HEK293 (cell line): Measurements from ENCODE around the gene CYP2D6.

Experiments
- CTCF ChIA-PET: fragments of 350-600 bp; formaldehyde crosslinking; extraction: SDS; loops from one replicate; lab custom pipeline; 2021; ENCODE audit warnings: antibody characterized with exemption; lab: Yijun Ruan, JAX
- POLR2A ChIA-PET: fragments of 300-600 bp; formaldehyde crosslinking; extraction: SDS; loops from one replicate; lab custom pipeline; 2020; ENCODE audit warnings: antibody characterized with exemption, inconsistent platforms; lab: Yijun Ruan, JAX
- H3K27ac ChIP-seq: fragments of 200-500 bp; sonication (Bioruptor generic); 2 replicates; pipeline ENCODE4 v1.5.1; 2014; ENCODE audit warnings: low read depth, low read length, control low read depth, inconsistent platforms; ENCODE audit errors: extremely low read depth
- H3K36me3 ChIP-seq, 2 experiments: fragments of 200-500 bp in 1 of 2; sonication (Bioruptor generic) in 1 of 2; 1 replicate in 1 of 2; 2 replicates in 1 of 2; pipeline ENCODE4 v1.5.1; 2014 to 2017; ENCODE audit warnings: inconsistent platforms in 2 of 2, low read length in 2 of 2; ENCODE audit not compliant: control insufficient read depth in 2 of 2, insufficient read depth in 1 of 2
- H3K4me1 ChIP-seq: fragments of 200-500 bp; sonication (Bioruptor generic); 2 replicates; pipeline ENCODE4 v1.5.1; 2014; ENCODE audit warnings: mild to moderate bottlenecking, low read length, inconsistent platforms; ENCODE audit not compliant: control insufficient read depth, insufficient read depth
- H3K4me3 ChIP-seq: 2 replicates; pipeline ENCODE4 v1.5.1; 2011; ENCODE audit warnings: low read depth, mild to moderate bottlenecking, control low read depth, low read length, moderate library complexity
- H3K9me3 ChIP-seq: fragments of 200-500 bp; sonication (Bioruptor generic); 2 replicates; pipeline ENCODE4 v1.5.1; 2014; ENCODE audit warnings: low read depth, low read length, inconsistent platforms; ENCODE audit not compliant: control insufficient read depth, insufficient read depth
- KLF16 ChIP-seq: fragments of 450-650 bp; formaldehyde crosslinking; IDR thresholded peaks from 2 replicates; pipeline ENCODE4 v1.5.1; 2017; ENCODE audit warnings: missing biosample characterization, missing genetic modification characterization
- KLF8 ChIP-seq: fragments of 450-650 bp; formaldehyde crosslinking; IDR thresholded peaks from 2 replicates; pipeline ENCODE4 v1.5.1; 2016; ENCODE audit warnings: missing biosample characterization, missing genetic modification characterization
- ZBTB1 ChIP-seq: fragments of 450-650 bp; formaldehyde crosslinking; IDR thresholded peaks from 2 replicates; pipeline ENCODE4 v1.5.1; 2016; ENCODE audit warnings: missing biosample characterization, missing genetic modification characterization
- ZEB2 ChIP-seq: fragments of 450-650 bp; formaldehyde crosslinking; IDR thresholded peaks from 2 replicates; pipeline ENCODE4 v1.5.1; 2016; ENCODE audit warnings: missing biosample characterization, missing genetic modification characterization
- ZNF121 ChIP-seq: fragments of 450-650 bp; formaldehyde crosslinking; IDR thresholded peaks from 2 replicates; pipeline ENCODE4 v1.5.1; 2016; ENCODE audit warnings: missing biosample characterization, missing genetic modification characterization
- ZNF132 ChIP-seq: fragments of 450-650 bp; formaldehyde crosslinking; IDR thresholded peaks from 2 replicates; pipeline ENCODE4 v1.5.1; 2017; ENCODE audit warnings: missing biosample characterization, missing genetic modification characterization, borderline replicate concordance
- ZNF133 ChIP-seq: fragments of 450-650 bp; formaldehyde crosslinking; IDR thresholded peaks from 2 replicates; pipeline ENCODE4 v1.5.1; 2016; ENCODE audit warnings: missing biosample characterization, missing genetic modification characterization
- ZNF169 ChIP-seq: fragments of 450-650 bp; formaldehyde crosslinking; IDR thresholded peaks from 2 replicates; pipeline ENCODE4 v1.5.1; 2016; ENCODE audit warnings: missing biosample characterization, missing genetic modification characterization
- ZNF274 ChIP-seq, 2 experiments: fragments of 200-500 bp in 1 of 2; fragments of 450-650 bp in 1 of 2; sonication (Bioruptor generic) in 1 of 2; formaldehyde crosslinking in 1 of 2; IDR thresholded peaks; 2 replicates each; pipeline versions ENCODE4 v1.5.1 to v1.6.1; 2014 to 2016; ENCODE audit warnings: borderline replicate concordance in 1 of 2, inconsistent platforms in 1 of 2, low read length in 1 of 2, missing biosample characterization in 1 of 2, missing genetic modification characterization in 1 of 2
- ZNF292 ChIP-seq: fragments of 450-650 bp; formaldehyde crosslinking; IDR thresholded peaks from 2 replicates; pipeline ENCODE4 v1.5.1; 2016; ENCODE audit warnings: low read depth, missing biosample characterization, missing genetic modification characterization, borderline replicate concordance
- ZNF514 ChIP-seq: fragments of 450-650 bp; formaldehyde crosslinking; IDR thresholded peaks from 2 replicates; pipeline ENCODE4 v1.5.1; 2016; ENCODE audit warnings: missing biosample characterization, missing genetic modification characterization
- ZNF521 ChIP-seq: fragments of 450-650 bp; formaldehyde crosslinking; IDR thresholded peaks from 2 replicates; pipeline ENCODE4 v1.5.1; 2017; ENCODE audit warnings: missing biosample characterization, mild to moderate bottlenecking, missing genetic modification characterization
- ZNF555 ChIP-seq: fragments of 450-650 bp; formaldehyde crosslinking; conservative IDR thresholded peaks from 2 replicates; pipeline ENCODE4 v1.5.1; 2017; ENCODE audit warnings: missing biosample characterization, mild to moderate bottlenecking, missing genetic modification characterization, inconsistent platforms
- ZNF626 ChIP-seq: fragments of 450-650 bp; sonication (Bioruptor Pico); formaldehyde crosslinking; IDR thresholded peaks from 2 replicates; pipeline ENCODE4 v1.5.1; 2018; ENCODE audit warnings: missing biosample characterization, missing genetic modification characterization, inconsistent platforms
- ZNF768 ChIP-seq: fragments of 450-650 bp; formaldehyde crosslinking; IDR thresholded peaks from 2 replicates; pipeline ENCODE4 v1.5.1; 2018; ENCODE audit warnings: missing biosample characterization, mild to moderate bottlenecking, missing genetic modification characterization
- TF ChIP-seq, protein P1 (sequence below): fragments of 450-650 bp; IDR thresholded peaks from 2 replicates; pipeline ENCODE4 v1.5.1; 2018; ENCODE audit warnings: missing biosample characterization, missing genetic modification characterization
- TF ChIP-seq, protein P2 (sequence below): fragments of 450-650 bp; formaldehyde crosslinking; IDR thresholded peaks from 2 replicates; pipeline ENCODE4 v1.5.1; 2016; ENCODE audit warnings: missing biosample characterization, missing genetic modification characterization
- TF ChIP-seq, protein P3 (sequence below): fragments of 450-650 bp; formaldehyde crosslinking; IDR thresholded peaks from 2 replicates; pipeline ENCODE4 v1.5.1; 2016; ENCODE audit warnings: missing biosample characterization, missing genetic modification characterization
- TF ChIP-seq, protein P4 (sequence below): fragments of 450-650 bp; formaldehyde crosslinking; IDR thresholded peaks from 2 replicates; pipeline ENCODE4; 2016; ENCODE audit warnings: missing biosample characterization, missing genetic modification characterization
- TF ChIP-seq, protein P5 (sequence below): fragments of 450-650 bp; formaldehyde crosslinking; IDR thresholded peaks from 2 replicates; pipeline ENCODE4 v1.5.1; 2016; ENCODE audit warnings: missing biosample characterization, missing genetic modification characterization
- TF ChIP-seq, protein P6 (sequence below): fragments of 450-650 bp; formaldehyde crosslinking; IDR thresholded peaks from 2 replicates; pipeline ENCODE4 v1.5.1; 2016; ENCODE audit warnings: missing biosample characterization, missing genetic modification characterization
- TF ChIP-seq, protein P7 (sequence below): fragments of 450-650 bp; formaldehyde crosslinking; IDR thresholded peaks from 2 replicates; pipeline ENCODE4 v1.5.1; 2016; ENCODE audit warnings: missing biosample characterization, missing genetic modification characterization

The CYP2D6 gene

DNA sequence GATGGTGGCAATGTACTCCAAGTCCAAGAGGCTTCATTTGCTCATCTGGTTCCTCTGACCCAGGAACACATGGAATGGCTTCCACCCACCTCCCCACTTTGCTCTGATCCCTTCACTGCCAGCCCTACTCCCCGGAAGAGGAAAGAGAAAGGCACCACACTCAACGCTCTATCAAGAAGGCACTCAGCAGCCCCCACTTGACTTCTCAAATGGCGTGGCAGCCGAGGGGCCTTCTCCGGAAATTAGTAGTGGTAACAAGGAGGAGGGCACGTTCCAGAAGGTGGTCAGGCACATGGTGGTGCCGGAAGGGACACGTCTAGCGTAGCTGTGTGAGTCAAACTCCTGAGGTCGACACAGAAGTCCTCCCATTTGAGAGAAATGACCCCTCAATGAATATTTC, 36.5 kb upstream of the CYP2D6 start:
- H3K4me3 ChIP-seq, result no peak overlapping the region
- no peak overlapping the region for H3K27ac ChIP-seq
- no peak for TF ChIP-seq ZNF169 (tag by site-specific recombination)
- TF ChIP-seq, protein P1, sequence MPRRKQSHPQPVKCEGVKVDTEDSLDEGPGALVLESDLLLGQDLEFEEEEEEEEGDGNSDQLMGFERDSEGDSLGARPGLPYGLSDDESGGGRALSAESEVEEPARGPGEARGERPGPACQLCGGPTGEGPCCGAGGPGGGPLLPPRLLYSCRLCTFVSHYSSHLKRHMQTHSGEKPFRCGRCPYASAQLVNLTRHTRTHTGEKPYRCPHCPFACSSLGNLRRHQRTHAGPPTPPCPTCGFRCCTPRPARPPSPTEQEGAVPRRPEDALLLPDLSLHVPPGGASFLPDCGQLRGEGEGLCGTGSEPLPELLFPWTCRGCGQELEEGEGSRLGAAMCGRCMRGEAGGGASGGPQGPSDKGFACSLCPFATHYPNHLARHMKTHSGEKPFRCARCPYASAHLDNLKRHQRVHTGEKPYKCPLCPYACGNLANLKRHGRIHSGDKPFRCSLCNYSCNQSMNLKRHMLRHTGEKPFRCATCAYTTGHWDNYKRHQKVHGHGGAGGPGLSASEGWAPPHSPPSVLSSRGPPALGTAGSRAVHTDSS (tag by site-specific recombination), result no peak
- TF ChIP-seq, protein P2, sequence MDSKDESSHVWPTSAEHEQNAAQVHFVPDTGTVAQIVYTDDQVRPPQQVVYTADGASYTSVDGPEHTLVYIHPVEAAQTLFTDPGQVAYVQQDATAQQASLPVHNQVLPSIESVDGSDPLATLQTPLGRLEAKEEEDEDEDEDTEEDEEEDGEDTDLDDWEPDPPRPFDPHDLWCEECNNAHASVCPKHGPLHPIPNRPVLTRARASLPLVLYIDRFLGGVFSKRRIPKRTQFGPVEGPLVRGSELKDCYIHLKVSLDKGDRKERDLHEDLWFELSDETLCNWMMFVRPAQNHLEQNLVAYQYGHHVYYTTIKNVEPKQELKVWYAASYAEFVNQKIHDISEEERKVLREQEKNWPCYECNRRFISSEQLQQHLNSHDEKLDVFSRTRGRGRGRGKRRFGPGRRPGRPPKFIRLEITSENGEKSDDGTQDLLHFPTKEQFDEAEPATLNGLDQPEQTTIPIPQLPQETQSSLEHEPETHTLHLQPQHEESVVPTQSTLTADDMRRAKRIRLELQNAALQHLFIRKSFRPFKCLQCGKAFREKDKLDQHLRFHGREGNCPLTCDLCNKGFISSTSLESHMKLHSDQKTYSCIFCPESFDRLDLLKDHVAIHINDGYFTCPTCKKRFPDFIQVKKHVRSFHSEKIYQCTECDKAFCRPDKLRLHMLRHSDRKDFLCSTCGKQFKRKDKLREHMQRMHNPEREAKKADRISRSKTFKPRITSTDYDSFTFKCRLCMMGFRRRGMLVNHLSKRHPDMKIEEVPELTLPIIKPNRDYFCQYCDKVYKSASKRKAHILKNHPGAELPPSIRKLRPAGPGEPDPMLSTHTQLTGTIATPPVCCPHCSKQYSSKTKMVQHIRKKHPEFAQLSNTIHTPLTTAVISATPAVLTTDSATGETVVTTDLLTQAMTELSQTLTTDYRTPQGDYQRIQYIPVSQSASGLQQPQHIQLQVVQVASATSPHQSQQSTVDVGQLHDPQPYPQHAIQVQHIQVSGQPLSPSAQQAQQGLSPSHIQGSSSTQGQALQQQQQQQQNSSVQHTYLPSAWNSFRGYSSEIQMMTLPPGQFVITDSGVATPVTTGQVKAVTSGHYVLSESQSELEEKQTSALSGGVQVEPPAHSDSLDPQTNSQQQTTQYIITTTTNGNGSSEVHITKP, result no peak
- TF ChIP-seq ZNF514 (tag by site-specific recombination), result no peak
- TF ChIP-seq, protein P3, sequence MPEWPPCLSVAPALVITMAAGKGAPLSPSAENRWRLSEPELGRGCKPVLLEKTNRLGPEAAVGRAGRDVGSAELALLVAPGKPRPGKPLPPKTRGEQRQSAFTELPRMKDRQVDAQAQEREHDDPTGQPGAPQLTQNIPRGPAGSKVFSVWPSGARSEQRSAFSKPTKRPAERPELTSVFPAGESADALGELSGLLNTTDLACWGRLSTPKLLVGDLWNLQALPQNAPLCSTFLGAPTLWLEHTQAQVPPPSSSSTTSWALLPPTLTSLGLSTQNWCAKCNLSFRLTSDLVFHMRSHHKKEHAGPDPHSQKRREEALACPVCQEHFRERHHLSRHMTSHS (tag by site-specific recombination), result no peak
- TF ChIP-seq ZNF555 (tag by site-specific recombination), result no peak
- TF ChIP-seq, all 188 proteins: peak for 0
- ChIA-PET POLR2A (no interaction called here), CTCF (interaction anchor here (0.7 to 1.9 kb wide), 5 partner anchors 192 to 277 kb away, joined by 3 to 8 read pairs (median 3); no protein-coding TSS in a partner anchor)
- Histone ChIP-seq H3K36me3 (peaks cover 4 to 63% of the 10 kb centered on the region in 2 experiments; a peak in 2 of 3 replicates), H3K4me1 (peaks cover 4% of the 10 kb centered on the region), H3K9me3 (no peaks in the 10 kb centered on the region)

DNA sequence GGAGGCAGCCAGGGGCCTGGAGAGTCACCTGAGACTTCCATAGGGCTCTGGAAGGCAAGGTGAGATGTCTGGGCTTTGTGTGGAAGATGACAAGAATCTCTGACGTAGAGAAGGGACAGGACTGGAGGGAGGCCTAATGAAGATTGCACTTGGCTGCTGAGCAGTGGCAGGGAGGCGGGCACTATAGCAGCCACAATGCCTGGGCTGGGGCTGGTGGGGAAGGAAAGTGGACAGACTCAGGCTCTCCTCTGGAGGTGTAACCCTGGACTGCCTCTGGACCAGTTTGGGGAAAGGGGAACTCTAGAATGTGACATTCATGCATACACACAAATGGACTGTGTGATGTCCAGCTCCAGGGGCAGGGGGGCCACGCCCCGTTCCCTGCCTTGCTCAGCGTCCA, 34.3 kb upstream of the CYP2D6 start:
- H3K27ac ChIP-seq, result no peak overlapping the region
- H3K36me3 ChIP-seq, result peaks cover 4 to 68% of the 10 kb centered on the region in 2 experiments; a peak in 2 of 3 replicates
- H3K4me1 ChIP-seq, result no peaks in the 10 kb centered on the region
- no peak overlapping the region for H3K4me3 ChIP-seq
- CTCF ChIA-PET, result interaction anchor here (0.7 to 5.0 kb wide), 3 partner anchors 30 to 279 kb away, joined by 5 to 20 read pairs (median 6); no protein-coding TSS in a partner anchor
- POLR2A ChIA-PET, result no interaction called here
- H3K9me3 ChIP-seq, result no peaks in the 10 kb centered on the region
- TF ChIP-seq, protein P4, sequence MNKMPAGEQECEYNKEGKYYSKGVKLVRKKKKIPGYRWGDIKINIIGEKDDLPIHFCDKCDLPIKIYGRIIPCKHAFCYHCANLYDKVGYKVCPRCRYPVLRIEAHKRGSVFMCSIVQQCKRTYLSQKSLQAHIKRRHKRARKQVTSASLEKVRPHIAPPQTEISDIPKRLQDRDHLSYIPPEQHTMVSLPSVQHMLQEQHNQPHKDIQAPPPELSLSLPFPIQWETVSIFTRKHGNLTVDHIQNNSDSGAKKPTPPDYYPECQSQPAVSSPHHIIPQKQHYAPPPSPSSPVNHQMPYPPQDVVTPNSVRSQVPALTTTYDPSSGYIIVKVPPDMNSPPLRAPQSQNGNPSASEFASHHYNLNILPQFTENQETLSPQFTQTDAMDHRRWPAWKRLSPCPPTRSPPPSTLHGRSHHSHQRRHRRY (tag by site-specific recombination), result no peak
- no peak for TF ChIP-seq ZNF121 (tag by site-specific recombination)
- no peak for TF ChIP-seq KLF8 (tag by site-specific recombination)
- TF ChIP-seq ZEB2, result no peak
- TF ChIP-seq ZNF132 (tag by site-specific recombination), result no peak
- no peak for TF ChIP-seq ZNF626 (tag by site-specific recombination)
- no peak for TF ChIP-seq ZNF768
- no peak for TF ChIP-seq ZNF292 (tag by site-specific recombination)
- no peak for TF ChIP-seq KLF16 (tag by site-specific recombination)
- TF ChIP-seq ZNF274 (IDR thresholded peaks at IDR 0.05; ENCODE audit: low read length), result no peak
- TF ChIP-seq ZNF274 (tag by site-specific recombination; IDR thresholded peaks at IDR 0.05; ENCODE audit: borderline replicate concordance), result no peak
- no peak for TF ChIP-seq ZNF521
- TF ChIP-seq, protein P5, sequence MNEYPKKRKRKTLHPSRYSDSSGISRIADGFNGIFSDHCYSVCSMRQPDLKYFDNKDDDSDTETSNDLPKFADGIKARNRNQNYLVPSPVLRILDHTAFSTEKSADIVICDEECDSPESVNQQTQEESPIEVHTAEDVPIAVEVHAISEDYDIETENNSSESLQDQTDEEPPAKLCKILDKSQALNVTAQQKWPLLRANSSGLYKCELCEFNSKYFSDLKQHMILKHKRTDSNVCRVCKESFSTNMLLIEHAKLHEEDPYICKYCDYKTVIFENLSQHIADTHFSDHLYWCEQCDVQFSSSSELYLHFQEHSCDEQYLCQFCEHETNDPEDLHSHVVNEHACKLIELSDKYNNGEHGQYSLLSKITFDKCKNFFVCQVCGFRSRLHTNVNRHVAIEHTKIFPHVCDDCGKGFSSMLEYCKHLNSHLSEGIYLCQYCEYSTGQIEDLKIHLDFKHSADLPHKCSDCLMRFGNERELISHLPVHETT (tag by site-specific recombination), result no peak
- no peak for TF ChIP-seq ZNF133 (tag by site-specific recombination)
- TF ChIP-seq, protein P6, sequence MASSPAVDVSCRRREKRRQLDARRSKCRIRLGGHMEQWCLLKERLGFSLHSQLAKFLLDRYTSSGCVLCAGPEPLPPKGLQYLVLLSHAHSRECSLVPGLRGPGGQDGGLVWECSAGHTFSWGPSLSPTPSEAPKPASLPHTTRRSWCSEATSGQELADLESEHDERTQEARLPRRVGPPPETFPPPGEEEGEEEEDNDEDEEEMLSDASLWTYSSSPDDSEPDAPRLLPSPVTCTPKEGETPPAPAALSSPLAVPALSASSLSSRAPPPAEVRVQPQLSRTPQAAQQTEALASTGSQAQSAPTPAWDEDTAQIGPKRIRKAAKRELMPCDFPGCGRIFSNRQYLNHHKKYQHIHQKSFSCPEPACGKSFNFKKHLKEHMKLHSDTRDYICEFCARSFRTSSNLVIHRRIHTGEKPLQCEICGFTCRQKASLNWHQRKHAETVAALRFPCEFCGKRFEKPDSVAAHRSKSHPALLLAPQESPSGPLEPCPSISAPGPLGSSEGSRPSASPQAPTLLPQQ (tag by site-specific recombination), result no peak
- TF ChIP-seq ZBTB1 (tag by site-specific recombination), result no peak
- TF ChIP-seq, protein P7, sequence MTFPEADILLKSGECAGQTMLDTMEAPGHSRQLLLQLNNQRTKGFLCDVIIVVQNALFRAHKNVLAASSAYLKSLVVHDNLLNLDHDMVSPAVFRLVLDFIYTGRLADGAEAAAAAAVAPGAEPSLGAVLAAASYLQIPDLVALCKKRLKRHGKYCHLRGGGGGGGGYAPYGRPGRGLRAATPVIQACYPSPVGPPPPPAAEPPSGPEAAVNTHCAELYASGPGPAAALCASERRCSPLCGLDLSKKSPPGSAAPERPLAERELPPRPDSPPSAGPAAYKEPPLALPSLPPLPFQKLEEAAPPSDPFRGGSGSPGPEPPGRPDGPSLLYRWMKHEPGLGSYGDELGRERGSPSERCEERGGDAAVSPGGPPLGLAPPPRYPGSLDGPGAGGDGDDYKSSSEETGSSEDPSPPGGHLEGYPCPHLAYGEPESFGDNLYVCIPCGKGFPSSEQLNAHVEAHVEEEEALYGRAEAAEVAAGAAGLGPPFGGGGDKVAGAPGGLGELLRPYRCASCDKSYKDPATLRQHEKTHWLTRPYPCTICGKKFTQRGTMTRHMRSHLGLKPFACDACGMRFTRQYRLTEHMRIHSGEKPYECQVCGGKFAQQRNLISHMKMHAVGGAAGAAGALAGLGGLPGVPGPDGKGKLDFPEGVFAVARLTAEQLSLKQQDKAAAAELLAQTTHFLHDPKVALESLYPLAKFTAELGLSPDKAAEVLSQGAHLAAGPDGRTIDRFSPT (tag by site-specific recombination), result no peak
